Neural progenitor cell (in vitro differentiated cells): ENCODE results near the gene SMG1.

Source experiments
- CTCF ChIP-seq: fragments of 200-600 bp; sonication (generic); IDR thresholded peaks from 2 replicates; pipeline ENCODE4 v1.5.1; 2017; ENCODE audit warnings: antibody characterized with exemption, mild to moderate bottlenecking
- EZH2 ChIP-seq: fragments of 200-600 bp; sonication (generic); IDR thresholded peaks from 2 replicates; pipeline ENCODE4 v1.6.1; 2017; ENCODE audit warnings: antibody characterized with exemption, mild to moderate bottlenecking, moderate library complexity

- TF ChIP-seq CTCF (no peak), EZH2 (no peak)
These were observed 89.5 kb downstream of the SMG1 start for GRCh38 chr16:18836702-18837101.
